Choroid plexus epithelial cell (primary cell): ENCODE data around the gene DLST.
A peak's percentile ranks its signal among the peaks of the same experiment; 100 is the strongest.

Experiments used
- DNase-seq: peaks from one replicate; pipeline ENCODE4 v3.0.0-alpha.2; 2010; ENCODE audit warnings: low read depth
- H3K4me3 ChIP-seq: 2 replicates; pipeline ENCODE4 v1.5.1; 2011; ENCODE audit warnings: low read depth, mild to moderate bottlenecking, control low read depth, low read length, moderate library complexity
- TF ChIP-seq, protein P1 (sequence below): conservative IDR thresholded peaks from 2 replicates; pipeline ENCODE4 v1.5.1; 2011; ENCODE audit warnings: low read depth, mild to moderate bottlenecking, control low read depth, inconsistent platforms, low read length, moderate library complexity

The DLST gene

DNA sequence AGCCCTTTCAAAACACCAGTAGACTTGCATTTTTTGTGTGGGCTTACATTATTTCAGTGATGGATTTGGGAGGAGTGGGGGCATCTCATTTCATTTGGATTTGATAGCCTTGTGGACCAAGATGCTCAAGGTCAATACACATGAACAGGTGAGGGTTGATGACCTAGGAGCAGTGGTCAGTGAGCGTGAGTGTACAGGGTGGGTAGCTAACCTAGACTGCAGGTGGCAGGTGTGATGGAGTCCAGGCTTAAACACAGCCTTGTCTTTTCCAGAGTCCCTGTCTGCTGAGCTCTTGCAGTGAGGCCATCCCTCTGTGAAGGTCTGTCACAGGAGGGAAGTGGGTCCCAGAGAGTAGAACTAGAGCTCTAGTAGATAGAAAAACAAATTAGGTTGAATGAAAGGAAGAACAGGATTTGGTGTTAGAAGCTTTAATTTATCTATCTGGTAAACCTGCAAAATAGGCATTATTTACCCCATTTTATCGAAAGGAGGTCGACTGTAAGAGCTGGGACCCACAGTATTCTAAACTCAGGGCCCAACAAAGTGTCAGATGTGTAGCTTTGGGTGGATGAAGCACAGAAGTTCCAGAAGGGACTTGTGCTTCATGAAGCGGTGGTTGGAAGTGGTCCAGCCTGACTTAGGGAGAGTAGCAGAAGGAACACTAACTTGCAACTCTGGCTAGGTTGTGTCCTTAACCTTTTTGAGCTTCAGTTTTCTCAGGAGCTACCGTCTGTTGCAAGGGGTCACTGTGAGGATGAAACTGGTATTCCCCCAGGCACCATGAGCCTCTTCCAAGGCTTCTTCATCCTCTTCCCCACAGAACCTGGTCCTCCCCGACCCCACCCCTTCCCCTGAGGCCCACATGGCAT, 23.2 kb downstream of the DLST start:
- TF ChIP-seq, protein P1, sequence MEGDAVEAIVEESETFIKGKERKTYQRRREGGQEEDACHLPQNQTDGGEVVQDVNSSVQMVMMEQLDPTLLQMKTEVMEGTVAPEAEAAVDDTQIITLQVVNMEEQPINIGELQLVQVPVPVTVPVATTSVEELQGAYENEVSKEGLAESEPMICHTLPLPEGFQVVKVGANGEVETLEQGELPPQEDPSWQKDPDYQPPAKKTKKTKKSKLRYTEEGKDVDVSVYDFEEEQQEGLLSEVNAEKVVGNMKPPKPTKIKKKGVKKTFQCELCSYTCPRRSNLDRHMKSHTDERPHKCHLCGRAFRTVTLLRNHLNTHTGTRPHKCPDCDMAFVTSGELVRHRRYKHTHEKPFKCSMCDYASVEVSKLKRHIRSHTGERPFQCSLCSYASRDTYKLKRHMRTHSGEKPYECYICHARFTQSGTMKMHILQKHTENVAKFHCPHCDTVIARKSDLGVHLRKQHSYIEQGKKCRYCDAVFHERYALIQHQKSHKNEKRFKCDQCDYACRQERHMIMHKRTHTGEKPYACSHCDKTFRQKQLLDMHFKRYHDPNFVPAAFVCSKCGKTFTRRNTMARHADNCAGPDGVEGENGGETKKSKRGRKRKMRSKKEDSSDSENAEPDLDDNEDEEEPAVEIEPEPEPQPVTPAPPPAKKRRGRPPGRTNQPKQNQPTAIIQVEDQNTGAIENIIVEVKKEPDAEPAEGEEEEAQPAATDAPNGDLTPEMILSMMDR = no peak
- peak; percentile 17 for DNase-seq
- no peak overlapping the region for H3K4me3 ChIP-seq

DNA sequence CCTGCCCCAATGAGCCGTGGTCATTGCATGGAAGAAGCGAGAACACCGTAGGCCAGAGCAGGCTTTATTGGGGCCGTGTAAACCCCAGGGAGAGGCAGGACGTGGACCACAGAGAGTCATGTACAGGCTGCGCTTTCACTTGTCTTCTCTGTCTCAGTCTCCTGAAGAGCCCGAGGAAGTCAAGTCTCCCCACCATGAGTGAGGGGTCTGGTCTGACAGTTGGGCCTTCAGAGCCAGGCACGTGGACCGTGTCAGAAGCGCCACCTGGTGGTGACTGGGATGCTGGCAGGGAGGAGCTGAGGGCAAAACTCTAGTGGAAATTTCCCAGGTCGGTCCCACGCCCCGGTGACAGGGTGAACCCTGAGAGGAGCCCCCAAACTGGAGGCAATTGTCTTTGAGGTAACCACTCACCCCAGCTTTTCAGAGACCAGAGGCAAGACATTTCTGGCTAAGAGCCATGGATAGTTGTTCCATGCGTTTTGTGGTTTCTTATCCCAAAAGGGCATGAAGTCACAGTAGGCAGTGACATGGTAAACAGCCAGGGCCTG, 24.0 kb downstream of the DLST start:
- TF ChIP-seq, protein P1 = peak; percentile 95
- peak; percentile 57 for DNase-seq
- no peak overlapping the region for H3K4me3 ChIP-seq

DNA sequence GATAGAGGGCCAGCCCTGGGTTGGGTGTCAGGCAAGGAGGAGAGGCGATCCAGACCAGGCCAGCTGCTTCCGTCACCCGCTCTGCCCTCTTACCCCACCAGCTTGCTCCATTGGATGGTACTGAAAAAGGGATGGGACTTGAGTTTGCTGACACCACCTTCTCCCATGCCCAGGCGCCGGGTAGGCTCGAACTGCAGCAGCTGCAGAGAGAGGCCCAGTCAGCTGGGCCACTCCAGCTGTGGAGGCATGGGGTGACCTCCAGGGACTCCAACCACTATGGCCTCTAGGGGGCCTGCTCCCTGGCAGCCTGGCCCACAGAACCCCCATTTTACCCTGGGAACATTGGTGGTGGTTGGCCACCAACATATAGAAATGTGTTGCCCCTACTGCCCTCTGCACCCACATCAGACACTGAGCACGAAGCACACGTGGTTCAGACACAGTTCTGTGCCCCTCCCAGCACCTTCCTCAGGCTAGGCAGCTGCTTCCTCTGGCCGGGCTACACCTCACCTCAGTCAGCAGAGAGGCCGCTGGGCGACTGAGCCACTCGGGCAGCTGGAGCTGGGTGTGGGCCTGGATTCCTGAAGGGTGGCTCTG, 25.3 kb downstream of the DLST start:
- TF ChIP-seq, protein P1 = peak; percentile 33
- H3K4me3 ChIP-seq = no peak overlapping the region
- DNase-seq = no peak

DNA sequence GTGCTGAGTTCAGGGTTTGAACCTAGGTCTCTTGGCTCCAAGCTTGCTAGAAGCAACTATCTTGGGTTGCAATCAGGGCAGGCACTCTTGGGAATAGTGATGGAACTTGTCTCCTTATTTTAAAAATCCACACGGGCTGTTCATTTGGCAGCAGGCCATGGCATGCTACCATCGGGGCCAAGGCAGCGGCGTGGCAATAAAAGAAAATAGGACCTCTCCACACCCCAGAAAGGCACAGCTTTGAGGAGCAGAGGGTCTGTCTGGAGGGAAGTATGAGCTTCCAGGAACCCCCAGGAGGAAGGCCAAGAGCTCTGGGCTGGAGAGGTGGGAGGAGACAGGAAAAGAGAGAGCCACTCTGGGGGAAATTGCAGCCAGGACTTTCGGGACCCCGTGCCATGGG, 26.0 kb downstream of the DLST start:
- DNase-seq = no peak
- no peak overlapping the region for H3K4me3 ChIP-seq

DNA sequence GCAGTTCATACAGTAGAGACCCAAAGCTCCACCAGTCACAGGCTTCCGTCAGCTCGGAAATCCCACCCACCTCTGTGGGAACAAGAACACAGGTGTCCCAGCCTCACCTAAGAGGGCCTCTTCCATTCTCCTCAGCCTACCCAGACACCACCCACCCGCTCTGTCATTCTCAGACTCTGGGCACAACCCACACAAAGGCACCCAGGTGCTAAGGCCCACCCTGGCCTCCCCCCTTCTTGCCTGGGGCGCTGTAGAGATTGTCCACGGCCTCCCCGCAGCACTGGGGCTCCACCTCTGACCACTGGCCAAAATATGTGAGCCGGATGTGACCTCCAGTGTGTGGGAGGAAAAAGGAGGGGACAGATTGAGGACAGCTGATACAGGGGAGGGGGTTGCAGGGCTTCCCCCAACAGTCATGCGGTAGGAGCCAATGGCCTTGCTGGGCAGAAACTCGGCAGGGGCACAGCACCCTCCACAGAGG, 27.2 kb downstream of the DLST start:
- H3K4me3 ChIP-seq = no peak overlapping the region
- DNase-seq = no peak
- TF ChIP-seq, protein P1 = no peak

More for the DNA sequence above, 26.0 kb downstream of the DLST start:
- TF ChIP-seq, protein P1 = no peak

DNA sequence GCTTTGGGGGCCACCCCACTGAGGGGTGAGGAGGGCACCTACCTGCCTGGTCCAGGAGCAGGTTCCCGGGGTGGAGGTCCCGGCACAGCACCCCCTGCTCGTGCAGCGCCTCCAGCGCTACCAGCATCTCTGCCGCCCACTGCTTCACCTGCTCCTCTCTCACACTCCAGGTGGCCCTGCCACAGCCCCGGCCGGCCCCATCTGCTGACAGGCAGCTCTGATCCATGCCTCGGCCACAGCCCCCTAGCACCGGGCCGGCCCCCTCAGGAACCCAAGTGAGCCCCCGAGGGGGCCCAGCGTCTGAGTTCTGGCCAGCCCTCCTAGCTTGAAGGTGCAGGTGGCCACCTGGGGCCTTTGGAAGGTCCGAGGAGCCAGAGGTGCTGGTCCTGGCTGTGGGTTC, 27.8 kb downstream of the DLST start:
- TF ChIP-seq, protein P1 = no peak
- DNase-seq = no peak
- H3K4me3 ChIP-seq = no peak overlapping the region
